SU-DHL-6 (cell line): ENCODE measurements around the gene TNIK.

Source experiments
- H2AFZ ChIP-seq: fragments of 200-600 bp; sonication (generic); 2 replicates; pipeline ENCODE4 v1.6.1; 2014; ENCODE audit warnings: low read depth, mild to moderate bottlenecking, moderate library complexity, mixed read lengths, antibody characterized with exemption, low read length; ENCODE audit not compliant: severe bottlenecking
- H3F3A ChIP-seq: fragments of 200-600 bp; shearing (Covaris generic); 2 replicates; pipeline ENCODE4 v1.6.0; 2016; ENCODE audit warnings: antibody characterized with exemption, mild to moderate bottlenecking; ENCODE audit not compliant: insufficient read depth
- H3K27ac ChIP-seq: fragments of 200-600 bp; sonication (generic); 2 replicates; pipeline ENCODE4 v1.5.1; 2016; ENCODE audit warnings: low read depth, mild to moderate bottlenecking, low read length, moderate library complexity, mixed read lengths
- H3K27me3 ChIP-seq: fragments of 200-600 bp; sonication (generic), shearing (Covaris generic); 2 replicates; pipeline ENCODE4 v1.6.0; 2014; ENCODE audit warnings: mild to moderate bottlenecking, low read length
- H3K36me3 ChIP-seq: fragments of 200-600 bp; sonication (generic); 2 replicates; pipeline ENCODE4 v1.6.1; 2014; ENCODE audit warnings: mild to moderate bottlenecking, low read length, mixed read lengths
- H3K4me2 ChIP-seq: fragments of 300-600, 200-600 bp; shearing (Covaris generic), sonication (generic); 2 replicates; pipeline ENCODE4 v1.6.0; 2014; ENCODE audit warnings: low read length, low read depth, mild to moderate bottlenecking; ENCODE audit not compliant: poor library complexity, severe bottlenecking
- H3K4me3 ChIP-seq: fragments of 200-600 bp; sonication (generic); 2 replicates; pipeline ENCODE4 v1.5.1; 2014; ENCODE audit warnings: antibody characterized with exemption, low read length, mild to moderate bottlenecking, mixed read lengths; ENCODE audit not compliant: insufficient read depth, poor library complexity, severe bottlenecking
- H3K79me2 ChIP-seq: fragments of 200-600 bp; sonication (generic); 2 replicates; pipeline ENCODE4 v1.6.1; 2014; ENCODE audit warnings: mild to moderate bottlenecking, low read length, moderate library complexity; ENCODE audit not compliant: insufficient read depth
- H3K9ac ChIP-seq: fragments of 200-600 bp; sonication (generic); 2 replicates; pipeline ENCODE4 v1.7.0; 2014; ENCODE audit warnings: mild to moderate bottlenecking, low read length
- H3K9me2 ChIP-seq: fragments of 200-600 bp; sonication (generic); replicated peaks from 2 replicates; pipeline ENCODE4 v1.6.1; 2014; ENCODE audit warnings: low read length; ENCODE audit not compliant: insufficient read depth
- H3K9me3 ChIP-seq: fragments of 200-600 bp; sonication (generic); 2 replicates; pipeline ENCODE4 v1.6.1; 2014; ENCODE audit warnings: low read length, mixed read lengths; ENCODE audit not compliant: insufficient read depth
- H4K20me1 ChIP-seq: fragments of 200-600 bp; sonication (generic); 2 replicates; pipeline ENCODE4 v1.6.1; 2014; ENCODE audit warnings: low read depth, mild to moderate bottlenecking, antibody characterized with exemption, low read length, moderate library complexity, mixed read lengths
- EZH2phosphoT487 ChIP-seq: fragments of 200-600 bp; sonication (generic), shearing (Covaris generic); conservative IDR thresholded peaks from 2 replicates; pipeline ENCODE4 v1.6.1; 2018; ENCODE audit warnings: mild to moderate bottlenecking, antibody characterized with exemption, low read length, moderate library complexity, mixed read lengths
- TF ChIP-seq, protein P1 (sequence below): fragments of 200-600 bp; sonication (generic); IDR thresholded peaks from one replicate; pipeline ENCODE4 v1.5.1; 2017; ENCODE audit warnings: antibody characterized with exemption, mild to moderate bottlenecking, low read length, moderate library complexity; ENCODE audit not compliant: insufficient read depth, poor library complexity, severe bottlenecking

Gene TNIK

DNA sequence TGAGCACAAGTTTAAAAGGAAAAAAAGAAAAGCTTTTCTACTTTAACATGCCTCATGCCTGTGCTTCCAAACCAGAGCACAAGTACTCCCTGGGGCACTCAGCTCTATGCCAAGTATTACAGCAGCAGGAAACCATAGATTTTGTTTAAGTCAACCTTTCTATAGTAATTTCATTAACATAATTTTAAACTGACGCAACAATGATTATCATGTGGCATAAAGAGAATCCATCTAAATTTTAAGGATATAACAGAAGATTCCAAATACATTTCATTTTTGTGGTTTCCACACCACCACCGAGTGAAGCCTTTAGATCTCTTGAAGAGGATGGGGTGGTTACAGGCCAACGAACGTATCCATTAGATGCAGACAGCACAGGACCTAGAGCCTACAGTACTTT is 112.1 kb downstream of the TNIK start:
- no peaks in the 10 kb centered on the region for H3F3A ChIP-seq
- no peak overlapping the region for H3K27ac ChIP-seq
- no peak overlapping the region for H3K4me2 ChIP-seq
- no peaks in the 10 kb centered on the region for H3K36me3 ChIP-seq
- TF ChIP-seq, protein P1, sequence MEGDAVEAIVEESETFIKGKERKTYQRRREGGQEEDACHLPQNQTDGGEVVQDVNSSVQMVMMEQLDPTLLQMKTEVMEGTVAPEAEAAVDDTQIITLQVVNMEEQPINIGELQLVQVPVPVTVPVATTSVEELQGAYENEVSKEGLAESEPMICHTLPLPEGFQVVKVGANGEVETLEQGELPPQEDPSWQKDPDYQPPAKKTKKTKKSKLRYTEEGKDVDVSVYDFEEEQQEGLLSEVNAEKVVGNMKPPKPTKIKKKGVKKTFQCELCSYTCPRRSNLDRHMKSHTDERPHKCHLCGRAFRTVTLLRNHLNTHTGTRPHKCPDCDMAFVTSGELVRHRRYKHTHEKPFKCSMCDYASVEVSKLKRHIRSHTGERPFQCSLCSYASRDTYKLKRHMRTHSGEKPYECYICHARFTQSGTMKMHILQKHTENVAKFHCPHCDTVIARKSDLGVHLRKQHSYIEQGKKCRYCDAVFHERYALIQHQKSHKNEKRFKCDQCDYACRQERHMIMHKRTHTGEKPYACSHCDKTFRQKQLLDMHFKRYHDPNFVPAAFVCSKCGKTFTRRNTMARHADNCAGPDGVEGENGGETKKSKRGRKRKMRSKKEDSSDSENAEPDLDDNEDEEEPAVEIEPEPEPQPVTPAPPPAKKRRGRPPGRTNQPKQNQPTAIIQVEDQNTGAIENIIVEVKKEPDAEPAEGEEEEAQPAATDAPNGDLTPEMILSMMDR = no peak
- TF ChIP-seq EZH2phosphoT487 = no peak
- H3K27me3 ChIP-seq = no peaks in the 10 kb centered on the region
- H4K20me1 ChIP-seq = no peaks in the 10 kb centered on the region
- H3K79me2 ChIP-seq = no peaks in the 10 kb centered on the region
- H3K9ac ChIP-seq = no peak overlapping the region
- H2AFZ ChIP-seq = no peak overlapping the region
- H3K9me3 ChIP-seq = no peaks in the 10 kb centered on the region
- no peaks in the 10 kb centered on the region for H3K9me2 ChIP-seq
- no peak overlapping the region for H3K4me3 ChIP-seq

DNA sequence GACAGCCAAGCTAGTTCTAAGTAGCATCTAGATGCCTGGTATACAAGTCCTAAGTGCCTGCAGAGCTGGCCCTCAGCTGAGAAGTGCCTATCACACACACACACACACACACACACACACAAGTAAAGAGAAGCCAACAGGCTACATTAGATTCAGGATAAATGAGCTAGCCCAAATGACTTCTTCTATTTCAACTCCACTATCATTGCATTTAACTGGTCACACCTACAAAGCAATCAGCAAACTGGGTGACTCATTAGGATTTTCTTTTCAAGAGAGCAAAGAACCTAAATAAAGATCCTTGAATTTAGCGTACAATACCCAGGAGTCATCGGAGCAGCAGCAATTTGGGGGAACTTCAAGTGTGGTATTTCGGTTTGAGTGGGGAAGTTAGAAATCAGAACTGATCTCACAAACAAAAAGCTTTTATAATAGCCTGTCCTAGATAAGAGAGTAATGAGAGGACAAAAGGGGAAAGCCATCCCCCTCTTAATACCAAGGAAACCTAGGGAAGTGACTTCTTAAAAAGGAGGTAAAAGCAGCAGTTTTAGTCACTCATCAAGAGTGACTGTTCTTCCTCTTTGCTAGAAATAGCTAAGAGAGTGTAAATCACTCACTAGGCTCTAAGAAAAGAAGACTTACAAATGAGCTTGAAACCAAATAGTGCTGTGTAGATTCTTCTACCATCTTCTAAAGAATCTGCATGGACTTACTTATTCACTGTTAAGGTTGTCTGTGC is 112.7 kb downstream of the TNIK start:
- H3K36me3 ChIP-seq = no peaks in the 10 kb centered on the region
- H3K4me3 ChIP-seq = no peak overlapping the region
- H3K9me3 ChIP-seq = no peaks in the 10 kb centered on the region
- no peak overlapping the region for H3K9ac ChIP-seq
- H3K4me2 ChIP-seq = no peak overlapping the region
- H3F3A ChIP-seq = no peaks in the 10 kb centered on the region
- TF ChIP-seq, protein P1 = no peak
- H4K20me1 ChIP-seq = no peaks in the 10 kb centered on the region
- no peaks in the 10 kb centered on the region for H3K9me2 ChIP-seq
- no peak overlapping the region for H3K27ac ChIP-seq
- no peaks in the 10 kb centered on the region for H3K79me2 ChIP-seq
- H3K27me3 ChIP-seq = no peaks in the 10 kb centered on the region
- no peak overlapping the region for H2AFZ ChIP-seq

DNA sequence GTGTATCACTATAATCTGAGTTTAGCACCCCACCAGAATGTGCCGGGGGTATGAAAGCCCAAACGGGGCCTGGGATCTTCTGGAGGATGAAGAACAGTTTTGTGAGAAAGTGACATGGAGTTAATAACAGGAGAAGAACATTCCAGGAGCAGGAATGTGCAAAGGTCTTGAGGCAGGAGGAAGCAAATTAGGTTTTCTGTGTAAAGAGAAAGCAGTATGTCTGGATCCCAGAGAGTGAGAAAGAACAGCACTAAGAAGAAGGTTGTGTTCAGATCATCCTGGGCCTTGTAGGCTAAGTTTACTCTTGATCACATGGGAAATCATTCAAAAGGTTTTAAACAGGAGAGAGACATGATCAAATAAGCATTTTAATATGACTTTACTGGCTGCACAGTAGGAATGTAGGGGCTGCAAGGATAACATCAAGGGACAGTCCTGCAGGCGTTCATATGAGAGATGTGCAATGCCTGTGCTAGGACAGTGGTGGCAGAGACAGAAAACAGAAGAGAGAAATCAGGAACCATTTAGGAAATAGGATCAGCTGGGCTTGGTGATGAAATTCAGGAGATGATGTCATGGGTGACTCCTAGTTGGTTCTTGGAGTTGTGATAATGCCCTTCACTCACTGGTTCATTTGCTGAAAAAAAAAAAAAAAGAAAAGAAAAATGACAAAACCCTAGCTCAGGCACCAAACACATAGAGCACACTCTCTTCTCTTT is 113.5 kb downstream of the TNIK start:
- H3K79me2 ChIP-seq = no peaks in the 10 kb centered on the region
- H3K27me3 ChIP-seq = no peaks in the 10 kb centered on the region
- no peak overlapping the region for H2AFZ ChIP-seq
- H3K9me3 ChIP-seq = no peaks in the 10 kb centered on the region
- H4K20me1 ChIP-seq = no peaks in the 10 kb centered on the region
- no peaks in the 10 kb centered on the region for H3F3A ChIP-seq
- H3K36me3 ChIP-seq = no peaks in the 10 kb centered on the region
- no peak overlapping the region for H3K4me3 ChIP-seq
- H3K9ac ChIP-seq = no peak overlapping the region
- H3K27ac ChIP-seq = no peak overlapping the region
- H3K9me2 ChIP-seq = no peaks in the 10 kb centered on the region
- no peak overlapping the region for H3K4me2 ChIP-seq
- TF ChIP-seq, protein P1 = no peak
- no peak for TF ChIP-seq EZH2phosphoT487
